Neural progenitor cell (in vitro differentiated cells): ENCODE results near the gene LRFN5. TPM values are rescaled to one million over a fixed set of nuclear protein-coding genes. Genes with fewer than 3 reads are reported as not detected.
A peak's percentile ranks its signal among the peaks of the same experiment; 100 is the strongest.

Experiments
- DNase-seq: peaks from one replicate; pipeline ENCODE4 v3.0.0-alpha.2; 2016; ENCODE audit warnings: low spot score
- H2AFZ ChIP-seq: fragments of 200-600 bp; sonication (generic); replicated peaks from 2 replicates; pipeline ENCODE4 v1.6.1; 2016; ENCODE audit warnings: antibody characterized with exemption
- H3F3A ChIP-seq: fragments of 200-600 bp; sonication (generic); 2 replicates; pipeline ENCODE4 v1.6.1; 2016; ENCODE audit warnings: antibody characterized with exemption, low read depth
- H3K27ac ChIP-seq: fragments of 200-600 bp; sonication (generic); 2 replicates; pipeline ENCODE4 v1.5.1; 2016; ENCODE audit warnings: mild to moderate bottlenecking
- H3K27me3 ChIP-seq: fragments of 200-600 bp; sonication (generic); 2 replicates; pipeline ENCODE4 v1.6.1; 2016; ENCODE audit warnings: mild to moderate bottlenecking, moderate library complexity
- H3K36me3 ChIP-seq: fragments of 200-600 bp; sonication (generic); 2 replicates; pipeline ENCODE4 v1.5.1; 2016
- H3K4me1 ChIP-seq: fragments of 200-600 bp; sonication (generic); 2 replicates; pipeline ENCODE4 v1.6.1; 2016; ENCODE audit warnings: mixed run types
- H3K4me2 ChIP-seq: fragments of 200-600 bp; sonication (generic); 2 replicates; pipeline ENCODE4 v1.6.1; 2016
- H3K4me3 ChIP-seq: fragments of 200-600 bp; sonication (generic); 2 replicates; pipeline ENCODE4 v1.5.1; 2016
- H3K79me2 ChIP-seq: fragments of 200-600 bp; sonication (generic); 2 replicates; pipeline ENCODE4 v1.6.1; 2016; ENCODE audit warnings: low read depth
- H3K9ac ChIP-seq: fragments of 200-600 bp; sonication (generic); 2 replicates; pipeline ENCODE4 v1.6.1; 2016
- H3K9me3 ChIP-seq: fragments of 200-600 bp; sonication (generic); 2 replicates; pipeline ENCODE4 v1.5.1; 2016; ENCODE audit warnings: low read depth
- H4K20me1 ChIP-seq: fragments of 200-600 bp; sonication (generic); 2 replicates; pipeline ENCODE4 v1.6.1; 2016; ENCODE audit warnings: low read depth
- H3K27ac Mint-ChIP-seq: 3 replicates; pipeline ENCODE4 v1.8.0; 2021; ENCODE audit warnings: mixed read lengths
- H3K27me3 Mint-ChIP-seq: 2 replicates; pipeline ENCODE4 v1.8.0; 2022; ENCODE audit warnings: low read depth, mild to moderate bottlenecking, inconsistent platforms, moderate library complexity, mixed read lengths; ENCODE audit not compliant: insufficient read depth
- H3K36me3 Mint-ChIP-seq: 3 replicates; pipeline ENCODE4 v1.8.0; 2021; ENCODE audit warnings: mixed read lengths
- H3K4me1 Mint-ChIP-seq: 3 replicates; pipeline ENCODE4 v1.8.0; 2021; ENCODE audit warnings: mixed read lengths
- H3K4me3 Mint-ChIP-seq: 3 replicates; pipeline ENCODE4 v1.8.0; 2021; ENCODE audit warnings: mild to moderate bottlenecking, moderate library complexity, mixed read lengths
- H3K9me3 Mint-ChIP-seq: 3 replicates; pipeline ENCODE4 v1.8.0; 2020; ENCODE audit warnings: mixed read lengths
- EZH2 ChIP-seq: fragments of 200-600 bp; sonication (generic); IDR thresholded peaks from 2 replicates; pipeline ENCODE4 v1.6.1; 2017; ENCODE audit warnings: antibody characterized with exemption, mild to moderate bottlenecking, moderate library complexity
- EZH2phosphoT487 ChIP-seq: fragments of 200-600 bp; sonication (generic); IDR thresholded peaks from 2 replicates; pipeline ENCODE4 v1.6.1; 2017; ENCODE audit warnings: antibody characterized with exemption
- total RNA-seq: library from RNA; depleted of rRNA; stranded (reverse); fragments of >200 nt; gene quantifications from 2 replicates; pipeline ENCODE4 v1.2.3, GENCODE V29; 2015; ENCODE audit warnings: low replicate concordance
- TF ChIP-seq, protein P1 (sequence below): fragments of 200-600 bp; sonication (generic); IDR thresholded peaks from 2 replicates; pipeline ENCODE4 v1.5.1; 2017; ENCODE audit warnings: antibody characterized with exemption, mild to moderate bottlenecking

Gene LRFN5
- total RNA-seq, 1 donor from 2014 or later: 0.49 TPM

GRCh38 chr14:41860586-41860985, 253.9 kb downstream of the LRFN5 start:
- Histone ChIP-seq H3K4me3 (no peak overlapping the region), H3K4me2 (no peak overlapping the region), H3F3A (no peaks in the 10 kb centered on the region), H3K36me3 (no peaks in the 10 kb centered on the region), H3K27ac (no peak overlapping the region), H3K9ac (no peak overlapping the region), H3K79me2 (no peaks in the 10 kb centered on the region), H3K4me1 (no peaks in the 10 kb centered on the region), H2AFZ (no peak overlapping the region), H3K9me3 (no peaks in the 10 kb centered on the region), H3K27me3 (no peaks in the 10 kb centered on the region), H4K20me1 (no peaks in the 10 kb centered on the region)
- Mint-ChIP-seq H3K36me3 (no peaks in the 10 kb centered on the region), H3K4me3 (no peak overlapping the region), H3K27me3 (peaks cover 2% of the 10 kb centered on the region), H3K9me3 (no peaks in the 10 kb centered on the region), H3K4me1 (no peaks in the 10 kb centered on the region), H3K27ac (no peak overlapping the region)
- DNase-seq: no peak
- TF ChIP-seq, protein P1, sequence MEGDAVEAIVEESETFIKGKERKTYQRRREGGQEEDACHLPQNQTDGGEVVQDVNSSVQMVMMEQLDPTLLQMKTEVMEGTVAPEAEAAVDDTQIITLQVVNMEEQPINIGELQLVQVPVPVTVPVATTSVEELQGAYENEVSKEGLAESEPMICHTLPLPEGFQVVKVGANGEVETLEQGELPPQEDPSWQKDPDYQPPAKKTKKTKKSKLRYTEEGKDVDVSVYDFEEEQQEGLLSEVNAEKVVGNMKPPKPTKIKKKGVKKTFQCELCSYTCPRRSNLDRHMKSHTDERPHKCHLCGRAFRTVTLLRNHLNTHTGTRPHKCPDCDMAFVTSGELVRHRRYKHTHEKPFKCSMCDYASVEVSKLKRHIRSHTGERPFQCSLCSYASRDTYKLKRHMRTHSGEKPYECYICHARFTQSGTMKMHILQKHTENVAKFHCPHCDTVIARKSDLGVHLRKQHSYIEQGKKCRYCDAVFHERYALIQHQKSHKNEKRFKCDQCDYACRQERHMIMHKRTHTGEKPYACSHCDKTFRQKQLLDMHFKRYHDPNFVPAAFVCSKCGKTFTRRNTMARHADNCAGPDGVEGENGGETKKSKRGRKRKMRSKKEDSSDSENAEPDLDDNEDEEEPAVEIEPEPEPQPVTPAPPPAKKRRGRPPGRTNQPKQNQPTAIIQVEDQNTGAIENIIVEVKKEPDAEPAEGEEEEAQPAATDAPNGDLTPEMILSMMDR: no peak
- TF ChIP-seq EZH2 (no peak), EZH2phosphoT487 (no peak)

DNA sequence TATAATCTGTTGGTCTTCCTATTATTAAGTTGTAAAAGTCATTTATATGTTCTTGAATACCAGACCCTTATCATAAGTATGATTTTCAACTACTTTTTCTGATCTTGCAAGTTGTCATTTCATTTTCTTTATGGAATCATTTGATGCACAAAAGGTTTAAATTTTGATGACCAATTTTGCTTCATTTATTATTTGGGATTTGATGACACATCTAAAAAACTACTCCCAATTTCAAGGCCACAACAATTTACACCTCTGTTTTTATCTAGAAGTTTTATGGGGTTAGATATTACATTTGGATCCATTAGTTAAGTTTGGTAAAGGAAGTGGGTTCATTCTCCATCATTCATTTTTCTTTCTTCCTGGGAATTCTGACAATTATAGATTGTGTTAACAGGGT, 259.2 kb downstream of the LRFN5 start:
- Histone ChIP-seq H3K27ac (no peak overlapping the region), H3F3A (no peaks in the 10 kb centered on the region), H3K4me3 (no peak overlapping the region), H3K9me3 (no peaks in the 10 kb centered on the region), H3K9ac (no peak overlapping the region), H3K27me3 (no peaks in the 10 kb centered on the region), H3K4me2 (no peak overlapping the region), H3K79me2 (no peaks in the 10 kb centered on the region), H3K4me1 (no peaks in the 10 kb centered on the region), H2AFZ (no peak overlapping the region), H4K20me1 (no peaks in the 10 kb centered on the region), H3K36me3 (no peaks in the 10 kb centered on the region)
- peaks cover 9% of the 10 kb centered on the region for H3K9me3 Mint-ChIP-seq
- peaks cover 2% of the 10 kb centered on the region for H3K27me3 Mint-ChIP-seq
- no peak overlapping the region for H3K4me3 Mint-ChIP-seq
- H3K36me3 Mint-ChIP-seq: no peaks in the 10 kb centered on the region
- peaks cover 5% of the 10 kb centered on the region for H3K4me1 Mint-ChIP-seq
- no peak overlapping the region for H3K27ac Mint-ChIP-seq
- TF ChIP-seq EZH2phosphoT487 (no peak), EZH2 (no peak)
- TF ChIP-seq, protein P1: no peak
- DNase-seq: no peak

- H4K20me1 ChIP-seq: no peaks in the 10 kb centered on the region
- TF ChIP-seq, protein P1: no peak
- TF ChIP-seq EZH2: no peak
- no peak for TF ChIP-seq EZH2phosphoT487
- no peak overlapping the region for H3K27ac Mint-ChIP-seq
- H3K36me3 Mint-ChIP-seq: no peaks in the 10 kb centered on the region
- no peaks in the 10 kb centered on the region for H3K27me3 Mint-ChIP-seq
- no peaks in the 10 kb centered on the region for H3K4me1 ChIP-seq
- no peak overlapping the region for H2AFZ ChIP-seq
- no peak overlapping the region for H3K4me3 Mint-ChIP-seq
- peaks cover 10% of the 10 kb centered on the region for H3K4me1 Mint-ChIP-seq
- no peak overlapping the region for H3K4me2 ChIP-seq
- H3K27me3 ChIP-seq: no peaks in the 10 kb centered on the region
- H3K27ac ChIP-seq: no peak overlapping the region
- DNase-seq: peak; percentile 11
- no peak overlapping the region for H3K4me3 ChIP-seq
- H3K9me3 ChIP-seq: no peaks in the 10 kb centered on the region
- no peak overlapping the region for H3K9ac ChIP-seq
- no peaks in the 10 kb centered on the region for H3F3A ChIP-seq
- no peaks in the 10 kb centered on the region for H3K79me2 ChIP-seq
- no peaks in the 10 kb centered on the region for H3K36me3 ChIP-seq
- peaks cover 9% of the 10 kb centered on the region for H3K9me3 Mint-ChIP-seq
These were observed 261.7 kb downstream of the LRFN5 start for GRCh38 chr14:41868396-41868795.
